Neural cell (in vitro differentiated cells): Measurements from ENCODE around the gene SLC9A3. TPM values are rescaled to one million over a fixed set of nuclear protein-coding genes. Genes with fewer than 3 reads are reported as not detected.

ENCODE experiments used
- H2AFZ ChIP-seq: fragments of 200-600, 300-800 bp; sonication (generic), shearing (Covaris generic); 2 replicates; pipeline ENCODE4 v1.6.0; 2014; ENCODE audit warnings: low read depth, mild to moderate bottlenecking, antibody characterized with exemption, low read length, moderate library complexity
- H3F3A ChIP-seq: fragments of 200-600 bp; shearing (Covaris generic); 2 replicates; pipeline ENCODE4 v1.6.1; 2016; ENCODE audit warnings: mild to moderate bottlenecking, moderate library complexity, mixed read lengths, antibody characterized with exemption, low read length; ENCODE audit not compliant: insufficient read depth, poor library complexity, severe bottlenecking
- H3K27ac ChIP-seq: fragments of 200-600, 300-800 bp; sonication (generic), shearing (Covaris generic); 2 replicates; pipeline ENCODE4 v1.5.1; 2014; ENCODE audit warnings: mild to moderate bottlenecking, low read length, moderate library complexity
- H3K27me3 ChIP-seq: fragments of 300-800, 200-600 bp; sonication (generic), shearing (Covaris generic); 2 replicates; pipeline ENCODE4 v1.6.0; 2014; ENCODE audit warnings: mild to moderate bottlenecking, low read depth, low read length, moderate library complexity; ENCODE audit not compliant: insufficient read depth
- H3K36me3 ChIP-seq: fragments of 300-800, 200-600 bp; sonication (generic), shearing (Covaris generic); 2 replicates; pipeline ENCODE4 v1.5.1; 2014; ENCODE audit warnings: mild to moderate bottlenecking, antibody characterized with exemption, low read length, moderate library complexity; ENCODE audit not compliant: insufficient read depth
- H3K4me2 ChIP-seq: fragments of 300-800, 200-600 bp; sonication (generic), shearing (Covaris generic); 2 replicates; pipeline ENCODE4 v1.6.0; 2014; ENCODE audit warnings: mild to moderate bottlenecking, low read length
- H3K4me3 ChIP-seq: fragments of 300-800, 200-600 bp; sonication (generic), shearing (Covaris generic); 2 replicates; pipeline ENCODE4 v1.5.1; 2014; ENCODE audit warnings: mild to moderate bottlenecking, low read length, moderate library complexity
- H3K79me2 ChIP-seq: fragments of 200-600 bp; shearing (Covaris generic); replicated peaks from 2 replicates; pipeline ENCODE4 v1.6.0; 2014; ENCODE audit warnings: mild to moderate bottlenecking, low read length, moderate library complexity; ENCODE audit not compliant: insufficient read depth
- H3K9ac ChIP-seq: fragments of 300-800, 200-600 bp; sonication (generic), shearing (Covaris generic); 2 replicates; pipeline ENCODE4 v1.6.1; 2016; ENCODE audit warnings: mild to moderate bottlenecking, low read length, mixed read lengths
- H3K9me2 ChIP-seq: fragments of 200-600 bp; shearing (Covaris generic); 2 replicates; pipeline ENCODE4 v1.6.1; 2016; ENCODE audit warnings: mild to moderate bottlenecking, low read length, mixed read lengths; ENCODE audit not compliant: insufficient read depth
- H3K9me3 ChIP-seq: fragments of 200-600, 300-800 bp; sonication (generic), shearing (Covaris generic); 2 replicates; pipeline ENCODE4 v1.6.1; 2016; ENCODE audit warnings: mild to moderate bottlenecking, mixed run types, low read length, moderate library complexity, mixed read lengths
- H4K20me1 ChIP-seq: fragments of 200-600 bp; shearing (Covaris generic); 2 replicates; pipeline ENCODE4 v1.6.1; 2016; ENCODE audit warnings: mild to moderate bottlenecking, mixed run types; ENCODE audit not compliant: insufficient read depth
- CTCF ChIP-seq: fragments of 450-650 bp; IDR thresholded peaks from 2 replicates; pipeline ENCODE4 v1.5.1; 2014; ENCODE audit warnings: antibody characterized with exemption, mild to moderate bottlenecking, moderate library complexity; ENCODE audit not compliant: poor library complexity, severe bottlenecking
- EP300 ChIP-seq: fragments of 450-650 bp; conservative IDR thresholded peaks from 2 replicates; pipeline ENCODE4 v1.6.1; 2014; ENCODE audit warnings: antibody characterized with exemption, mild to moderate bottlenecking, moderate library complexity; ENCODE audit not compliant: poor library complexity, severe bottlenecking
- EZH2 ChIP-seq: fragments of 200-600, 300-800 bp; shearing (Covaris generic), sonication (generic); IDR thresholded peaks from 2 replicates; pipeline ENCODE4 v1.6.1; 2014; ENCODE audit warnings: antibody characterized with exemption, low read length, borderline replicate concordance, mild to moderate bottlenecking; ENCODE audit not compliant: insufficient read depth, poor library complexity, severe bottlenecking
- MXI1 ChIP-seq: fragments of 450-650 bp; conservative IDR thresholded peaks from 2 replicates; pipeline ENCODE4 v1.6.1; 2014; ENCODE audit warnings: antibody characterized with exemption, mild to moderate bottlenecking; ENCODE audit not compliant: poor library complexity, severe bottlenecking
- POLR2AphosphoS5 ChIP-seq: IDR thresholded peaks from 2 replicates; pipeline ENCODE4 v1.6.1; 2012
- RAD21 ChIP-seq: fragments of 450-650 bp; conservative IDR thresholded peaks from 2 replicates; pipeline ENCODE4 v1.6.1; 2014; ENCODE audit warnings: antibody characterized with exemption, mild to moderate bottlenecking, moderate library complexity
- REST ChIP-seq: IDR thresholded peaks from 2 replicates; pipeline ENCODE4 v1.6.1; 2012; ENCODE audit warnings: borderline replicate concordance
- SMC3 ChIP-seq: fragments of 450-650 bp; conservative IDR thresholded peaks from 2 replicates; pipeline ENCODE4 v1.6.1; 2014; ENCODE audit warnings: antibody characterized with exemption, mild to moderate bottlenecking, moderate library complexity; ENCODE audit not compliant: poor library complexity
- TAF1 ChIP-seq: IDR thresholded peaks from 2 replicates; pipeline ENCODE4 v1.6.1; 2012; ENCODE audit warnings: low read depth
- polyA plus RNA-seq: library from polyadenylated mRNA; depleted of rRNA; stranded (reverse); fragments of >200 nt; gene quantifications from 2 replicates; pipeline ENCODE4 v1.2.3, GENCODE V29; 2014

SLC9A3 gene
- polyA plus RNA-seq, 1 donor from 2014 or later = 4.0 TPM

GRCh38 chr5:542319-543311, 18.4 kb upstream of the SLC9A3 start:
- TF ChIP-seq REST = no peak
- TF ChIP-seq SMC3 = no peak
- no peak for TF ChIP-seq POLR2AphosphoS5
- TF ChIP-seq EZH2 = no peak
- no peak for TF ChIP-seq EP300
- TF ChIP-seq TAF1 = no peak
- no peak for TF ChIP-seq MXI1
- no peak for TF ChIP-seq CTCF
- TF ChIP-seq RAD21 = no peak
- Histone ChIP-seq H2AFZ (no peak overlapping the region), H3K9me3 (no peaks in the 10 kb centered on the region), H4K20me1 (no peaks in the 10 kb centered on the region), H3K79me2 (no peaks in the 10 kb centered on the region), H3K4me3 (no peak overlapping the region), H3K27ac (no peak overlapping the region), H3K36me3 (no peaks in the 10 kb centered on the region), H3K4me2 (no peak overlapping the region), H3K27me3 (no peaks in the 10 kb centered on the region), H3K9me2 (no peaks in the 10 kb centered on the region), H3K9ac (no peak overlapping the region), H3F3A (no peaks in the 10 kb centered on the region)

GRCh38 chr5:541539-542318, 17.5 kb upstream of the SLC9A3 start:
- Histone ChIP-seq H3K4me2 (no peak overlapping the region), H3K36me3 (no peaks in the 10 kb centered on the region), H3K27me3 (no peaks in the 10 kb centered on the region), H3K27ac (no peak overlapping the region), H3K4me3 (no peak overlapping the region), H3K79me2 (no peaks in the 10 kb centered on the region), H3K9me3 (no peaks in the 10 kb centered on the region), H3K9ac (no peak overlapping the region), H3F3A (no peaks in the 10 kb centered on the region), H2AFZ (no peak overlapping the region), H3K9me2 (no peaks in the 10 kb centered on the region), H4K20me1 (no peaks in the 10 kb centered on the region)
- TF ChIP-seq SMC3 (no peak), MXI1 (no peak), CTCF (no peak), EZH2 (no peak), TAF1 (no peak), EP300 (no peak), POLR2AphosphoS5 (no peak), REST (no peak), RAD21 (no peak)
